ENCODE data around the gene NFKBIL1. TPM values are rescaled to one million over a fixed set of nuclear protein-coding genes. Genes with fewer than 3 reads are reported as not detected.
"Not testable (repeated sequence)": the region's sequence is repeated elsewhere in the genome, so short reads cannot be mapped to it uniquely, and the experiment has no call there.

The NFKBIL1 gene
- total RNA-seq, 2 donors from 2014 or later: 5.5 to 6.4 TPM

- peak; percentile 32 to 56 (median 47) for DNase-seq
- peaks cover 18% of the 10 kb centered on the region for H3K36me3 Mint-ChIP-seq (ENCODE audit: low read depth)
- peak overlapping the region; percentile 97 for H3K4me3 Mint-ChIP-seq
- H3K27ac Mint-ChIP-seq: peak overlapping the region; percentile 100
- ATAC-seq: peak; percentile 50
- peaks cover 49% of the 10 kb centered on the region for H3K4me1 Mint-ChIP-seq
- no peaks in the 10 kb centered on the region for H3K27me3 Mint-ChIP-seq
- no peaks in the 10 kb centered on the region for H3K9me3 ChIP-seq (ENCODE audit: control insufficient read depth, low read length, poor library complexity, severe bottlenecking)
Measured at GRCh38 chr6:31541059-31541657, 6.2 kb upstream of the NFKBIL1 start.

GRCh38 chr6:31541658-31542521, 5.5 kb upstream of the NFKBIL1 start, which contains the start of gene DDX39B:
DDX39B (minus strand) TSS chr6:31542003; CDS start chr6:31540532, 1,471 bp downstream.
- ATAC-seq (peak; percentile 76), DNase-seq (peak; percentile 84 to 88 (median 86))
- no peaks in the 10 kb centered on the region for H3K9me3 ChIP-seq (ENCODE audit: control insufficient read depth, low read length, poor library complexity, severe bottlenecking)
- Mint-ChIP-seq H3K27ac (peak within 1 kb of the TSS; percentile 100), H3K27me3 (no peaks in the 10 kb centered on the region), H3K4me1 (peaks cover 56% of the 10 kb centered on the region), H3K36me3 (ENCODE audit: low read depth) (peaks cover 18% of the 10 kb centered on the region), H3K4me3 (peak within 1 kb of the TSS; percentile 97)

DNA sequence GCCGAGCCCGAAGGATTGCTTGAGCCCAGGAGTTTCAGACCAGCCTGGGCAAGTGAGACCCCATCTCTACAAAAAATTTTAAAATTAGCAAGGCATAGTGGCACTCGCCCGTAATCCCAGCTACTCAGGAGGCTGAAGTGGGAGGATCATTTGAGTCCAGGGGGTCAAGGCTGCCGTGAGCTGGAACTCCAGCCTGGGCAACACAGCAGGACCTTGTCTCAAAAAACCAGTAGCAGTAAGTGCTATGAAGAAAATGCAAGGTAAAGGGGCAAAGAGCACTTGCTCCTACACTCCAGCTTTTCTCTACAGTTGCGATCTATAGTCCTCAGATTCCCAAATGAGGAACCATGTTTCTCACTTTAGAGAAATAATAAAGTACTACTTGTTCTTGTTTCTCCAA, 3.8 kb upstream of the NFKBIL1 start:
- Mint-ChIP-seq H3K4me3 (no peak overlapping the region), H3K4me1 (peaks cover 59% of the 10 kb centered on the region), H3K27me3 (no peaks in the 10 kb centered on the region), H3K27ac (peak overlapping the region; percentile 100), H3K36me3 (ENCODE audit: low read depth) (peaks cover 18% of the 10 kb centered on the region)
- no peaks in the 10 kb centered on the region for H3K9me3 ChIP-seq (ENCODE audit: control insufficient read depth, low read length, poor library complexity, severe bottlenecking)
- ATAC-seq (no peak), DNase-seq (no peak)

DNA sequence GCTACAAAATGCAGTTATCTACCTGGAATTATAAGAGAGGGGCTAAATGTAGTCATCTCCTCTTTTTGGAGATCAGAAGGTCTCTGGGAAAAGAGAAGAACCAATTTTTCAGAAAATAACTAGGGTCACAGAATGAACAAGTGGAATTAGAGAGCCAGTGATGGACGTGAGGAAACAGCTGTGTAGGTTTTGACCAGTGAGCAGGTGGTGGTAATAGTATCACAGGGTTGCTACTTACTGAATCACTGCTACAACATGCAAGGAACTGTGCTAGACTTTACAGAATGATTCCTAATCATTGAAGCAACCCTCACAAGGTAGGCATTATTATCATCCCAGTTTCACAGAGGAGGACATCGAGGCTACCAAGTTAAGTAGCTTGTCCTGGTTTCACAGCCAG, 2.7 kb upstream of the NFKBIL1 start:
- Mint-ChIP-seq H3K27me3 (no peaks in the 10 kb centered on the region), H3K4me3 (no peak overlapping the region), H3K4me1 (peaks cover 48% of the 10 kb centered on the region), H3K27ac (peak overlapping the region; percentile 94), H3K36me3 (ENCODE audit: low read depth) (peaks cover 12% of the 10 kb centered on the region)
- no peak for DNase-seq
- H3K9me3 ChIP-seq (ENCODE audit: control insufficient read depth, low read length, poor library complexity, severe bottlenecking): no peaks in the 10 kb centered on the region
- ATAC-seq: no peak

DNA sequence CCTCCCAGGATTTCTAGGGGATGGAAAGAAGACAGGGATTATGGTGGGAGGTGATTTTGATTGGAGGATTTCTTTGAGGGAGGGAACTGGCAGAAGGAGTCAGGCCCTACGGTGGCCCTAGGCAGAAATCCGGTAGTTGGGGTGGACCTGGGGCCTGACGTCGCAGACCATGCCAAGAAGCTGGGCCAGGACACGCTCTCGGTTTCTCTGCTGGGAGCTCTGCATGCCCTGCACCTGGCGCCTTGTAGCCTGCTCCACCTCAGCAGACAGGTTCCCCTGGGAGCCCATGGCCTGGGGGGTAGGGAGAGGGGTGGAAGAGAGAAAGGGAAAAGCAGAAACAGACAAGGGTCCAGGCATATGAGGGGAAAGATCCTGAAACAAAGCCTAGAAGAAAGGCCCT, 2.1 kb upstream of the NFKBIL1 start:
- H3K27me3 Mint-ChIP-seq: no peaks in the 10 kb centered on the region
- peaks cover 42% of the 10 kb centered on the region for H3K4me1 Mint-ChIP-seq
- H3K9me3 ChIP-seq (ENCODE audit: control insufficient read depth, low read length, poor library complexity, severe bottlenecking): no peaks in the 10 kb centered on the region
- H3K4me3 Mint-ChIP-seq: peak overlapping the region; percentile 7
- peaks cover 7% of the 10 kb centered on the region for H3K36me3 Mint-ChIP-seq (ENCODE audit: low read depth)
- DNase-seq (no peak), ATAC-seq (no peak)
- peak overlapping the region; percentile 94 for H3K27ac Mint-ChIP-seq

GRCh38 chr6:31546339-31546957, 960 bp upstream of the NFKBIL1 start, which contains the start of gene ATP6V1G2:
ATP6V1G2 (minus strand) TSS chr6:31546608; CDS start chr6:31546559, 49 bp downstream.
- Mint-ChIP-seq H3K36me3 (ENCODE audit: low read depth) (peaks cover 2% of the 10 kb centered on the region), H3K27ac (peak within 1 kb of the TSS; percentile 94), H3K4me1 (peaks cover 35% of the 10 kb centered on the region)

DNA sequence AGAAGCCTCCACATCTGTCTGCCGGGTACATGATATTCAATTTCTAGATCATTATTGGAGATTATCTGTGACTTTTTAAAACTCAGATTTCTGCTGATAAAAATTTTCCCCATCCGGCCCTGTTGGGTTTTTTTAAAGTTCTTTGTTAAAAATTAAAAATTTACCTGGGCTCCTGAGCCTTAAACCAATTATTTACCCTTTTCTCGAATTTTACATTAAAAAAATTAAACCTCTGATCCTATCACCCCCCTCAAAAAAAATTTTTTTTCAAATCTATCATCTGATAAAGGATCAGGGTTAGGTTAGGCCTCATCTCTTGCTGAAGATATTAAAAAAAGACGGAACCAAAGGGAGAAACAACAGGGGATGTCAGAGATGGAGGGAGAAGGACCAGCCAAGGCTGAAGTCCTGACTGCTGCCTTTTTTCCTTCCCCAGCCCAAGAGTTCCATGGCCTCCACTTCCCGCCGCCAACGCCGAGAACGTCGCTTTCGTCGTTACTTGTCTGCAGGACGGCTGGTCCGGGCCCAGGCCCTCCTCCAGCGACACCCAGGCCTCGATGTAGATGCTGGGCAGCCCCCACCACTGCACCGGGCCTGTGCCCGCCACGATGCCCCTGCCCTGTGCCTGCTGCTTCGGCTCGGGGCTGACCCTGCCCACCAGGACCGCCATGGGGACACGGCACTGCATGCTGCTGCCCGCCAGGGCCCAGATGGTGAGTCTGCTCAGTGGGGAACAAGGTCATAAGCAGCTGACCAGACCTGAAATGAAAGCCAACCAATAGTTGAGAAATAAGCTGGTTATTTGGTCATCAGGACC, 527 bp downstream of the NFKBIL1 start:
- no peaks in the 10 kb centered on the region for H3K36me3 Mint-ChIP-seq (ENCODE audit: low read depth)
- ATAC-seq (no peak), DNase-seq (no peak)
- peaks cover 27% of the 10 kb centered on the region for H3K4me1 Mint-ChIP-seq
- H3K4me3 Mint-ChIP-seq: peak overlapping the region; percentile 98
- peak overlapping the region; percentile 94 for H3K27ac Mint-ChIP-seq
- H3K27me3 Mint-ChIP-seq: no peaks in the 10 kb centered on the region
- H3K9me3 ChIP-seq (ENCODE audit: control insufficient read depth, low read length, poor library complexity, severe bottlenecking): no peaks in the 10 kb centered on the region

More at GRCh38 chr6:31546339-31546957, 960 bp upstream of the NFKBIL1 start, which contains the start of gene ATP6V1G2:
- Mint-ChIP-seq H3K27me3 (no peaks in the 10 kb centered on the region), H3K4me3 (peak within 1 kb of the TSS; percentile 98)
- ATAC-seq (peak; percentile 64), DNase-seq (peak; percentile 69 to 82 (median 74))
- no peaks in the 10 kb centered on the region for H3K9me3 ChIP-seq (ENCODE audit: control insufficient read depth, low read length, poor library complexity, severe bottlenecking)

- Mint-ChIP-seq H3K27ac (peak overlapping the region; percentile 94), H3K4me1 (peaks cover 24% of the 10 kb centered on the region), H3K4me3 (peak overlapping the region; percentile 98)
Measured at GRCh38 chr6:31548544-31548873, 1.1 kb downstream of the NFKBIL1 start.

GRCh38 chr6:31551371-31551770, 4.0 kb downstream of the NFKBIL1 start:
- not testable (repeated sequence) for H3K36me3 Mint-ChIP-seq (ENCODE audit: low read depth); H3K27ac Mint-ChIP-seq; H3K9me3 ChIP-seq (ENCODE audit: control insufficient read depth, low read length, poor library complexity, severe bottlenecking); H3K4me3 Mint-ChIP-seq; H3K27me3 Mint-ChIP-seq
- ATAC-seq (peak; percentile 18), DNase-seq (peak; percentile 39 to 54 (median 53))
- H3K4me1 Mint-ChIP-seq: peaks cover 21% of the 10 kb centered on the region

More at GRCh38 chr6:31548544-31548873, 1.1 kb downstream of the NFKBIL1 start:
- H3K27me3 Mint-ChIP-seq: no peaks in the 10 kb centered on the region
- H3K36me3 Mint-ChIP-seq (ENCODE audit: low read depth): no peaks in the 10 kb centered on the region
- DNase-seq: no peak
- no peak for ATAC-seq
- H3K9me3 ChIP-seq (ENCODE audit: control insufficient read depth, low read length, poor library complexity, severe bottlenecking): no peaks in the 10 kb centered on the region

DNA sequence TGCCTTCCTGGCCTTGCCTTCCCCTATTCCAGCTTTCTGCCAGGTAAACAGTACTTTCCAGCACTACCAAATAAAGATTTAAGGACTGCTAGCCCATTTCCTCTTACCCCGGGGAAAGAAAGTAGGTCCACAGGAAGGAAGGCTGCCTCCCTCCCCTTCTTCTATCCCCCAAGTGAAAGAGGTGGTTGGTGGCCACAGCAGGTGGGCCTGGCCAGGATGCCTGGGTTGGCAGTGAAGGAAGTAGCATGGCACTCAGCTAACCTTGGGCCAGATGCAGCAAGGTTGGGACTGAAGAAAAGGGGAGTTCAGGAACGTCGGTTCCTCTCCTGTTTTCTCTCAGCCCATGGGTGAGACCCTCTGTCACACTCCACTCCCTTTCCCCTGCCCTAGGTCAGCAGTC, 8.9 kb downstream of the NFKBIL1 start:
- Mint-ChIP-seq H3K27me3 (no peaks in the 10 kb centered on the region), H3K36me3 (ENCODE audit: low read depth) (peaks cover 5% of the 10 kb centered on the region)
- no peaks in the 10 kb centered on the region for H3K9me3 ChIP-seq (ENCODE audit: control insufficient read depth, low read length, poor library complexity, severe bottlenecking)

GRCh38 chr6:31557443-31558317, 10.3 kb downstream of the NFKBIL1 start:
- peak overlapping the region; percentile 95 for H3K27ac Mint-ChIP-seq
- H3K36me3 Mint-ChIP-seq (ENCODE audit: low read depth): peaks cover 8% of the 10 kb centered on the region
- H3K27me3 Mint-ChIP-seq: no peaks in the 10 kb centered on the region
- H3K9me3 ChIP-seq (ENCODE audit: control insufficient read depth, low read length, poor library complexity, severe bottlenecking): no peaks in the 10 kb centered on the region
- peak overlapping the region; percentile 94 for H3K4me3 Mint-ChIP-seq
- no peak for DNase-seq
- peaks cover 47% of the 10 kb centered on the region for H3K4me1 Mint-ChIP-seq
- ATAC-seq: no peak

More for the DNA sequence above, 8.9 kb downstream of the NFKBIL1 start:
- ATAC-seq (no peak), DNase-seq (no peak)
- peaks cover 41% of the 10 kb centered on the region for H3K4me1 Mint-ChIP-seq
- peak overlapping the region; percentile 45 for H3K27ac Mint-ChIP-seq
- peak overlapping the region; percentile 58 for H3K4me3 Mint-ChIP-seq

DNA sequence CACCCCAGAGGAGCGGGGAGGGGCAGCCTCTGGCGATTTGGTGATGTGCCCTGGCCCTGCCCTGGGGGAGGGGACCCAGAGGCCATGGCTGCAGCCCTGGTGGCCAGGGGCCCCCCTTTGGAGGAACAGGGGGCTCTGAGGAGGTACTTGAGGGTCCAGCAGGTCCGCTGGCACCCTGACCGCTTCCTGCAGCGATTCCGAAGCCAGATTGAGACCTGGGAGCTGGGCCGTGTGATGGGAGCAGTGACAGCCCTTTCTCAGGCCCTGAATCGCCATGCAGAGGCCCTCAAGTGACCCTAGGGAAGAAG, 10.9 kb downstream of the NFKBIL1 start:
- DNase-seq (no peak), ATAC-seq (no peak)
- no peaks in the 10 kb centered on the region for H3K9me3 ChIP-seq (ENCODE audit: control insufficient read depth, low read length, poor library complexity, severe bottlenecking)
- Mint-ChIP-seq H3K4me1 (peaks cover 51% of the 10 kb centered on the region), H3K27ac (peak overlapping the region; percentile 95), H3K36me3 (ENCODE audit: low read depth) (peaks cover 8% of the 10 kb centered on the region), H3K27me3 (no peaks in the 10 kb centered on the region), H3K4me3 (peak overlapping the region; percentile 94)

Data from T-helper 17 cell (primary cell).